H1 (cell line): ENCODE data around the gene STARD8. TPM values are rescaled to one million over a fixed set of nuclear protein-coding genes. Genes with fewer than 3 reads are reported as not detected.

Experiments used
- KDM4A ChIP-seq: IDR thresholded peaks from one replicate; pipeline ENCODE4 v1.7.1; 2012; ENCODE audit warnings: low read depth, mild to moderate bottlenecking, moderate library complexity, low read length, inconsistent platforms; ENCODE audit not compliant: severe bottlenecking
- RNF2 ChIP-seq: fragments of 200-900, 300-1000 bp; sonication (generic); IDR thresholded peaks from 2 replicates; pipeline ENCODE4 v1.7.1; 2016; ENCODE audit warnings: borderline replicate concordance, low read depth, mild to moderate bottlenecking, antibody characterized with exemption, low read length; ENCODE audit not compliant: poor library complexity, severe bottlenecking; ENCODE audit errors: missing control alignments
- SIN3A ChIP-seq, 2 experiments: IDR thresholded peaks in 1 of 2; conservative IDR thresholded peaks in 1 of 2; 2 replicates each; pipeline ENCODE4 v1.6.1; 2011 to 2012; ENCODE audit warnings: low read length in 2 of 2, improper control_type of control experiment in 1 of 2, low read depth in 1 of 2, mild to moderate bottlenecking in 1 of 2
- polyA plus RNA-seq, 7 experiments: library from polyadenylated mRNA; depleted of rRNA in 3 of 7; stranded (reverse) in 5 of 7; unstranded in 2 of 7; fragments of >200 nt in 5 of 7; fragments of 200-250 nt in 2 of 7; gene quantifications; 1 replicate in 5 of 7; 2 replicates in 1 of 7; 4 replicates in 1 of 7; pipeline versions ENCODE4 v1.2.1 to v1.2.3, GENCODE V29; 2011 to 2013; ENCODE audit warnings: missing spikeins in 2 of 7, mixed read lengths in 2 of 7
- total RNA-seq: library from RNA; stranded (reverse); fragmentation: NEBNext Ultra II Directional; extraction: Animal tissue kit (Norgen Biotek cat#: 25700); gene quantifications from 2 replicates; pipeline ENCODE4 v1.2.1, GENCODE V29; 2021
- TF ChIP-seq, protein P1 (sequence below): fragments of 300-600 bp; sonication (generic); IDR thresholded peaks from 2 replicates; pipeline ENCODE4 v1.7.1; 2012; ENCODE audit warnings: low read length, moderate library complexity, mild to moderate bottlenecking, inconsistent platforms; ENCODE audit not compliant: insufficient replicate concordance

Gene STARD8
- total and polyA plus RNA-seq, 2 of the 8 experiments (the other 6 are each of a cell fraction or from before 2014, with no cell fraction given), result 1.8 to 3.8 TPM

DNA sequence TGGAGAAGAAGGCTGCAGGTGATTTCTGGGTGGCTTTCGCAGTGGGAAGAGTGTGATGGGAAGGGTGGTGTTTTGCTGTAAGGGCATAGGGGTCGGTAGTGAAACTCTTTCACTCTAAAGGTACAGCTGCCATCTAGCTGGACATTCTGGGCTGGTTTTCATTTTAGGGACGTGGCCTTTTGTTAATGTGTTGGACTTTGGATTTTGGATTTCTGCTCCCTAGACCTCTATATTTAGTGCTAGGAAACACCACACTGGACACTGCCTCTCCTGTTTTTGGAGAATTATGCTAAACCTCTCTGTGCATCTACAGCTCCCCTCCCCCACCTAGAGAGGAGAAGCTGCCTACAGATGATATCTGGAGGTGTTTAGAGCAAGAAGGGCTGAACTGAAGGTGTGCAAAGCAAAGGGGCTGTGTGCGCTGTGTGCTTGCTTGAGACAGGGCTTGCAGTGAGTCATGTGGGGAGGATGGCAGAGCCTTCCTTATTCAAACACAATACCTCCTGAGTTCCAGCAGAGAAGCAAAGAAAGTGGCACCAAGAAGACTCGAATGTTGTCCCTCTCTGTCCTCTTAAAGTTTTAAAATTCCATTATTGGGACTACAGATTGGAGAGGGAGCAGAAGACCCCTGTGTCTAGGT, 47.9 kb downstream of the STARD8 start (continued):
- TF ChIP-seq, protein P1, sequence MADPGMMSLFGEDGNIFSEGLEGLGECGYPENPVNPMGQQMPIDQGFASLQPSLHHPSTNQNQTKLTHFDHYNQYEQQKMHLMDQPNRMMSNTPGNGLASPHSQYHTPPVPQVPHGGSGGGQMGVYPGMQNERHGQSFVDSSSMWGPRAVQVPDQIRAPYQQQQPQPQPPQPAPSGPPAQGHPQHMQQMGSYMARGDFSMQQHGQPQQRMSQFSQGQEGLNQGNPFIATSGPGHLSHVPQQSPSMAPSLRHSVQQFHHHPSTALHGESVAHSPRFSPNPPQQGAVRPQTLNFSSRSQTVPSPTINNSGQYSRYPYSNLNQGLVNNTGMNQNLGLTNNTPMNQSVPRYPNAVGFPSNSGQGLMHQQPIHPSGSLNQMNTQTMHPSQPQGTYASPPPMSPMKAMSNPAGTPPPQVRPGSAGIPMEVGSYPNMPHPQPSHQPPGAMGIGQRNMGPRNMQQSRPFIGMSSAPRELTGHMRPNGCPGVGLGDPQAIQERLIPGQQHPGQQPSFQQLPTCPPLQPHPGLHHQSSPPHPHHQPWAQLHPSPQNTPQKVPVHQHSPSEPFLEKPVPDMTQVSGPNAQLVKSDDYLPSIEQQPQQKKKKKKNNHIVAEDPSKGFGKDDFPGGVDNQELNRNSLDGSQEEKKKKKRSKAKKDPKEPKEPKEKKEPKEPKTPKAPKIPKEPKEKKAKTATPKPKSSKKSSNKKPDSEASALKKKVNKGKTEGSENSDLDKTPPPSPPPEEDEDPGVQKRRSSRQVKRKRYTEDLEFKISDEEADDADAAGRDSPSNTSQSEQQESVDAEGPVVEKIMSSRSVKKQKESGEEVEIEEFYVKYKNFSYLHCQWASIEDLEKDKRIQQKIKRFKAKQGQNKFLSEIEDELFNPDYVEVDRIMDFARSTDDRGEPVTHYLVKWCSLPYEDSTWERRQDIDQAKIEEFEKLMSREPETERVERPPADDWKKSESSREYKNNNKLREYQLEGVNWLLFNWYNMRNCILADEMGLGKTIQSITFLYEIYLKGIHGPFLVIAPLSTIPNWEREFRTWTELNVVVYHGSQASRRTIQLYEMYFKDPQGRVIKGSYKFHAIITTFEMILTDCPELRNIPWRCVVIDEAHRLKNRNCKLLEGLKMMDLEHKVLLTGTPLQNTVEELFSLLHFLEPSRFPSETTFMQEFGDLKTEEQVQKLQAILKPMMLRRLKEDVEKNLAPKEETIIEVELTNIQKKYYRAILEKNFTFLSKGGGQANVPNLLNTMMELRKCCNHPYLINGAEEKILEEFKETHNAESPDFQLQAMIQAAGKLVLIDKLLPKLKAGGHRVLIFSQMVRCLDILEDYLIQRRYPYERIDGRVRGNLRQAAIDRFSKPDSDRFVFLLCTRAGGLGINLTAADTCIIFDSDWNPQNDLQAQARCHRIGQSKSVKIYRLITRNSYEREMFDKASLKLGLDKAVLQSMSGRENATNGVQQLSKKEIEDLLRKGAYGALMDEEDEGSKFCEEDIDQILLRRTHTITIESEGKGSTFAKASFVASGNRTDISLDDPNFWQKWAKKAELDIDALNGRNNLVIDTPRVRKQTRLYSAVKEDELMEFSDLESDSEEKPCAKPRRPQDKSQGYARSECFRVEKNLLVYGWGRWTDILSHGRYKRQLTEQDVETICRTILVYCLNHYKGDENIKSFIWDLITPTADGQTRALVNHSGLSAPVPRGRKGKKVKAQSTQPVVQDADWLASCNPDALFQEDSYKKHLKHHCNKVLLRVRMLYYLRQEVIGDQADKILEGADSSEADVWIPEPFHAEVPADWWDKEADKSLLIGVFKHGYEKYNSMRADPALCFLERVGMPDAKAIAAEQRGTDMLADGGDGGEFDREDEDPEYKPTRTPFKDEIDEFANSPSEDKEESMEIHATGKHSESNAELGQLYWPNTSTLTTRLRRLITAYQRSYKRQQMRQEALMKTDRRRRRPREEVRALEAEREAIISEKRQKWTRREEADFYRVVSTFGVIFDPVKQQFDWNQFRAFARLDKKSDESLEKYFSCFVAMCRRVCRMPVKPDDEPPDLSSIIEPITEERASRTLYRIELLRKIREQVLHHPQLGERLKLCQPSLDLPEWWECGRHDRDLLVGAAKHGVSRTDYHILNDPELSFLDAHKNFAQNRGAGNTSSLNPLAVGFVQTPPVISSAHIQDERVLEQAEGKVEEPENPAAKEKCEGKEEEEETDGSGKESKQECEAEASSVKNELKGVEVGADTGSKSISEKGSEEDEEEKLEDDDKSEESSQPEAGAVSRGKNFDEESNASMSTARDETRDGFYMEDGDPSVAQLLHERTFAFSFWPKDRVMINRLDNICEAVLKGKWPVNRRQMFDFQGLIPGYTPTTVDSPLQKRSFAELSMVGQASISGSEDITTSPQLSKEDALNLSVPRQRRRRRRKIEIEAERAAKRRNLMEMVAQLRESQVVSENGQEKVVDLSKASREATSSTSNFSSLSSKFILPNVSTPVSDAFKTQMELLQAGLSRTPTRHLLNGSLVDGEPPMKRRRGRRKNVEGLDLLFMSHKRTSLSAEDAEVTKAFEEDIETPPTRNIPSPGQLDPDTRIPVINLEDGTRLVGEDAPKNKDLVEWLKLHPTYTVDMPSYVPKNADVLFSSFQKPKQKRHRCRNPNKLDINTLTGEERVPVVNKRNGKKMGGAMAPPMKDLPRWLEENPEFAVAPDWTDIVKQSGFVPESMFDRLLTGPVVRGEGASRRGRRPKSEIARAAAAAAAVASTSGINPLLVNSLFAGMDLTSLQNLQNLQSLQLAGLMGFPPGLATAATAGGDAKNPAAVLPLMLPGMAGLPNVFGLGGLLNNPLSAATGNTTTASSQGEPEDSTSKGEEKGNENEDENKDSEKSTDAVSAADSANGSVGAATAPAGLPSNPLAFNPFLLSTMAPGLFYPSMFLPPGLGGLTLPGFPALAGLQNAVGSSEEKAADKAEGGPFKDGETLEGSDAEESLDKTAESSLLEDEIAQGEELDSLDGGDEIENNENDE, result no peak
- TF ChIP-seq KDM4A (no peak), SIN3A (conservative IDR thresholded peaks at IDR 0.05 in 1 of 2, IDR thresholded peaks at IDR 0.05 in 1 of 2; ENCODE audit: low read depth in 1 of 2, low read length in 2 of 2) (no peak), RNF2 (no peak)
